ENCODE data around the gene DHRS4. TPM values are rescaled to one million over a fixed set of nuclear protein-coding genes. Genes with fewer than 3 reads are reported as not detected.
"Not testable (repeated sequence)": the region's sequence is repeated elsewhere in the genome, so short reads cannot be mapped to it uniquely, and the experiment has no call there.

DHRS4 gene
- total and polyA plus RNA-seq, 2 of the 13 experiments (the other 11 are each of a cell fraction or from before 2014, with no cell fraction given), result 23.9 to 45.1 TPM

DNA sequence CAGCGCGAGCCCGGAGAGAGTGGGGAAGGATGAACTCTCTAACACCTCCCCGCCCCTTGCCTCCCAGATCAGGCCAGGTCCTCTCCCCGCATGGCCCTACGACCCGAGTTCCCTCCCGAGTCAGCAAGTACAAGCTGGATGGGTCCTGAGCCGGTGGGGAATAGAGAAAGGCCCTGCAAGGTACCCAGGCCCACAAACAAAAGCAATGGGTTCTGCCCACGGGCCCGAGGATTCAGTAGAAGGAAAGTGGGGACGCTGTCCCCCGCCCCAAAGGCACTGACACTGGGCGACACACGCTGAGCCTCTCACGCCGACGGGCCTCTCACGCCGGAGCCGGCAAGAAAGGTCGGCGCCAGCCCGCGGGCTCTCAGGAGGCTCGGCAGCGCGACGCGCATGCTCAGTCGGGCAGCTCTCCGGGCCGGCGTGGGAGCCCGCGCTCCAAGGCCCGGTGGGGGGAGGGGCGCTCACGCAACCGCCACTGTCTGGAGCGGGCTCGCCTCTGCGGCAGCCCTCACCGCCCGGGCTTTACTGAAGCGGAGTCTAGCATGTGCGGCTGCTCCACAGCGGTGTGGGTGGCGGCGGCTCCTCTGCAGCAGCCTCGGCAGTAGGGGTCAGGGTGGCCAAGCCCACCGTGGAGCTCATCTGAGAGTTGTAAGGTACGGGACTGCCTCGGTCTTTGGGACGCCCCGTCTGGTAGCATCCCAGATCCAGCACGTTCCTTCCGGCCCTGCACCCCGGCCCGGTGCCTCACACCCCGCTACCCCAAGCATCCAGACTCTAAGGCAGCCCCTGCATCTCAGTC lies 16.1 kb downstream of the DHRS4 start (continued):
- peak; percentile 17 for TF ChIP-seq CTCF (CRISPR knock-in tag; IDR thresholded peaks at IDR 0.05)
- peak; percentile 82; the same call in 1 of the 2 replicates for TF ChIP-seq NR3C1 (CRISPR knock-in tag; IDR thresholded peaks at IDR 0.05)

DNA sequence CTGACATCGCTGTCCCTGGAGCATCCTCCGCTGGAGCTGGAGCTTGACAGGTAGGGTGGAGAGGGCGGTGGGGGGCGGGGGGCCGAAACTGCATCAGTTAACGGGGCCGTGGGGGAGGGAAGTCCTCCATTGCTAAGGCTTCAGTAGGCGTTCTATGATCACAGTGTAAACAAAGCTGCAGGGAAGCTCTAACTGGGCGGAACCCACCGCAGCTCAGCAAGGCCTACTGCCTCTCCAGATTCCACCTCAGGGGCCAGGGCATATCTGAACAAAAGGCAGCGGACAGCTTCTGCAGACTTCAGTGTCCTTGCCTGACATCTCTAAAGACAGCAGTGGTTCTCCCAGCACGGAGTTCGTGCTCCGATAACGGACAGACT lies 16.7 kb downstream of the DHRS4 start:
- H2AFZ ChIP-seq (ENCODE audit: low read length); H3K9me3 ChIP-seq (ENCODE audit: low read length); FAIRE-seq; H3K9ac ChIP-seq (ENCODE audit: insufficient read depth, low read depth, low read length); DNase-seq (ENCODE audit: low spot score); H3K79me2 ChIP-seq (ENCODE audit: insufficient read depth, low read length); CTCF ChIA-PET (ENCODE audit: low intra/inter-chr PET ratio, low total read pairs); intact Hi-C loops (cut with micrococcal nuclease; ENCODE audit: unreplicated experiment); H3K36me3 ChIP-seq (replicated peaks in 1 of 2; ENCODE audit: control insufficient read depth in 1 of 2, insufficient read depth in 2 of 2, low read length in 2 of 2); H3K27ac ChIP-seq (ENCODE audit: extremely low read length, insufficient read depth, low read length); H4K20me1 ChIP-seq (ENCODE audit: insufficient read depth, low read length); BruUV-seq (replicated peaks); H3K27me3 ChIP-seq (ENCODE audit: control insufficient read depth in 1 of 2, insufficient read depth in 2 of 2, low read length in 2 of 2); TF ChIP-seq FOXA1 (IDR thresholded peaks at IDR 0.05): not testable (repeated sequence)
- H3K4me3 ChIP-seq (replicated peaks in 1 of 3; ENCODE audit: insufficient read depth in 1 of 3, low read depth in 2 of 3, low read length in 3 of 3), result peak overlapping the region in 1 of 3 experiments; percentile 72; a peak in 2 of 6 replicates
- peaks cover 46% of the 10 kb centered on the region for H3K4me1 ChIP-seq (ENCODE audit: insufficient read depth, low read length)
- in situ Hi-C loops (cut with HindIII; ENCODE audit: extremely low pct_ligation_motif_present, low pct_unique_long_range_greater_than_20kb), result loop anchor here (5.0 kb wide), 1 partner anchor 42 kb away; no protein-coding TSS in a partner anchor
- TF ChIP-seq ZNF225 (CRISPR knock-in tag; IDR thresholded peaks at IDR 0.05) (peak; percentile 2; the same call in 1 of the 2 replicates), ZNF280B (CRISPR knock-in tag; IDR thresholded peaks at IDR 0.05; ENCODE audit: borderline replicate concordance) (0 out of 2 replicates have a peak, but pooled peaks have one; percentile 9), FOXA1 (CRISPR knock-in tag; IDR thresholded peaks at IDR 0.05) (0 out of 2 replicates have a peak, but pooled peaks have one; percentile 18), ZMYM3 (CRISPR knock-in tag; IDR thresholded peaks at IDR 0.05) (0 out of 2 replicates have a peak, but pooled peaks have one; percentile 8)
- TF ChIP-seq, protein P1, sequence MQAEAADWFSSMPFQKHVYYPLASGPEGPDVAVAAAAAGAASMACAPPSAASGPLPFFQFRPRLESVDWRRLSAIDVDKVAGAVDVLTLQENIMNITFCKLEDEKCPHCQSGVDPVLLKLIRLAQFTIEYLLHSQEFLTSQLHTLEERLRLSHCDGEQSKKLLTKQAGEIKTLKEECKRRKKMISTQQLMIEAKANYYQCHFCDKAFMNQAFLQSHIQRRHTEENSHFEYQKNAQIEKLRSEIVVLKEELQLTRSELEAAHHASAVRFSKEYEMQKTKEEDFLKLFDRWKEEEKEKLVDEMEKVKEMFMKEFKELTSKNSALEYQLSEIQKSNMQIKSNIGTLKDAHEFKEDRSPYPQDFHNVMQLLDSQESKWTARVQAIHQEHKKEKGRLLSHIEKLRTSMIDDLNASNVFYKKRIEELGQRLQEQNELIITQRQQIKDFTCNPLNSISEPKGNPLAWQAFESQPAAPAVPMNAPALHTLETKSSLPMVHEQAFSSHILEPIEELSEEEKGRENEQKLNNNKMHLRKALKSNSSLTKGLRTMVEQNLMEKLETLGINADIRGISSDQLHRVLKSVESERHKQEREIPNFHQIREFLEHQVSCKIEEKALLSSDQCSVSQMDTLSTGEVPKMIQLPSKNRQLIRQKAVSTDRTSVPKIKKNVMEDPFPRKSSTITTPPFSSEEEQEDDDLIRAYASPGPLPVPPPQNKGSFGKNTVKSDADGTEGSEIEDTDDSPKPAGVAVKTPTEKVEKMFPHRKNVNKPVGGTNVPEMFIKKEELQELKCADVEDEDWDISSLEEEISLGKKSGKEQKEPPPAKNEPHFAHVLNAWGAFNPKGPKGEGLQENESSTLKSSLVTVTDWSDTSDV (CRISPR knock-in tag; IDR thresholded peaks at IDR 0.05), result 0 out of 2 replicates have a peak, but pooled peaks have one; percentile 31
- peak overlapping the region; percentile 88 for H3K4me2 ChIP-seq (ENCODE audit: low read depth, low read length)
- POLR2A ChIA-PET, result interaction anchor here (1.6 kb wide), 1 partner anchor 125 kb away, joined by 6 read pairs; no protein-coding TSS in a partner anchor
- peak; percentile 54 for ATAC-seq
- 73% methylated on average over 15 of the region's 15 CpGs for WGBS (ENCODE audit: low lambda C conversion rate)
